ENCODE results near the gene C22orf31. TPM values are rescaled to one million over a fixed set of nuclear protein-coding genes. Genes with fewer than 3 reads are reported as not detected.

C22orf31 gene
- total RNA-seq, 1 donor from 2014 or later = not detected

DNA sequence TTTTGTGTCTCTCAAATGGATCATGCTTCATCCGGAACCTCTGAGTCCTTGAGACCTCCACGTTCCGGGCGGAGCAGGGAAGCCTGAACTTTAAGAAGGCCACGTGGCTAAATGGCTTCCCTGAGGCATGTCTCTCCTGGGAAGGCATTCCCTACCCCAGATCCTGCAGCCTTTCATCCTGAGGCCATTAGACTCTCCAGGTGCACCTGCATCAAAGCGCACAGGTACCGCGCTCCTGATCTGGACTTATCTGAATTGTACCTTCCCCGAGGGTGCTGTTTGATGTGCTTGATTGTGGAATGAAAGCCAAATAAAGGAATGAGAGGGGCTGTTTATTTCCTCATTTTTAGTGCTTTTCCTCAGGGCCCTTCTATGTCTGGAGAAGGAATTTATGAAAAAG, 22.5 kb downstream of the C22orf31 start:
- intact Hi-C loops (cut with DNase I) = loop anchor here (10.0 kb wide), 1 partner anchor 154 kb away; the partner anchor contains the start of gene ZNRF3
- no peak for ATAC-seq (ENCODE audit: poor library complexity)
- no peak for DNase-seq

DNA sequence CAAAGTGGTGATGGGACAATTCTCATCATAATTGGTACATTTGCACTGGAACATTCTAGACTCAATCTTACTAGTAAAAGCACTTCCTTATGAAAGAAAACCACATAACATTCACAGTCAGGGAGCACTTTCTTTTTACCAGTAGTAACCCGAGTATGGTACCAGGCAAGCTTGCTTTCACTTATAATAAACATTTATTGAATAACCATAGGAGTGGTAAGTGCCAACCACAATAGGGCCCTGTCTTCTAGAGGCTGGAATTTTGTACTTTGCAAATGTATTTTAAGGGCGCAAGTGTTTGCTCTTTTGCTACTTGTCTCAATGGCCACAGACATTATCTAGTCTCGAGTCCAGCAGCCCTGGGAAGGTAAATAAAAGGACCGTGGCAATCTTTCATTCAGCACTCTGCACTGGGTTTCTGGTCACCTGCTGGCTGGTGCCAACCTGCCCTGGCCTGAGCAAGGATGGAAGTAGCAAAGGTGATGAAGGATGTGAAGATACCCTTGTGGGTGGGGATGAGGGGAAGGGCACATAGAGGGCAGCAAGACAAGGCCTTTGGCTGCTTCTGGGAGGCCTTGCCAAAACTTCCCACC, 24.2 kb downstream of the C22orf31 start:
- ATAC-seq (ENCODE audit: poor library complexity) (no peak), DNase-seq (no peak)
- intact Hi-C loops (cut with DNase I) = loop anchor here (10.0 kb wide), 1 partner anchor 153 kb away; the partner anchor contains the start of gene ZNRF3

DNA sequence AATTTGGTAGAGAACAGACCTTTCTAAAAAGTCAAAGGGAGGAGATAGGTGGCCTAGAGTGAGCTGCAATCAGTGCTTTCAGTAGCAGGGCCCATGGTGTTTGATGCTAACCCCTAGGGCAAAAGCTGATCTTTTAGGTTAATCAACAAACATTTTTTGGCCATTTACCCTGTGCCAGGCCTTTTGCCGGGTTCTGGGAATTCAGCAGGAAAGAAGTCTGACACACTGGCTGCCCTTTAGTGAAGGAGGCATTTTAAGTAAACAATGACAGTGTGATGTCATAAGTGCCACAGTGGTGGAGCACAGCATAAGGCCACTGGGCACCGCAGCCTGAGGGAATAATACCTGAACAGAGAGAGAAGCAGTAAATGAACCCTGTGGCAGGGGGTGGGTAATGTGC, 29.0 kb downstream of the C22orf31 start:
- DNase-seq (no peak), ATAC-seq (ENCODE audit: poor library complexity) (no peak)
- intact Hi-C loops (cut with DNase I) = loop anchor here (5.0 to 10.0 kb wide), 2 partner anchors 115 to 148 kb away; partner anchors contain the start of gene ZNRF3

DNA sequence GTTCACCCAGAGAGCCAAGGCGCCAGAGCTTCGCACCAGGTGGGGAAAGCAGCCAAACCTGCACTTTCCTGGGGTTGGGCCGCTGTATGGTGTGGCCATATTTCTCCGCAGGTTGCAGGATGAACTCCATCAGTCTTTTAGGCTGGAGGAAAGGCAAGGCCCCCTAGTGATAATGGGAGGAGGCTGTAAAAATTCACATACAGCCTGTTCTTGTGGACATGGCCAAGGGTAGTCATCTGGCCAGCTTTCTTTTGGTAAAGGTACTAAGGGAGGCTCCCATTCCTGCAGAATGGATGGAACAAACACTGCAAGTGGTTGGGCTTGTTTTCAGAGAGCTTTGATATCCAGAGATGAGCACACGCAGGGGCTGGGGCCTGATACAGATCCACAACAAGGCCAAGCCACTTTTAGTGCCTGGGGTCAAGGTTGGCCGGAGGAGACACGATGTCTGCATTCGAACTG, 29.6 kb downstream of the C22orf31 start:
- ATAC-seq (ENCODE audit: poor library complexity) (peak; percentile 3), DNase-seq (no peak)
- intact Hi-C loops (cut with DNase I) = loop anchor here (5.0 to 10.0 kb wide), 2 partner anchors 115 to 147 kb away; partner anchors contain the start of gene ZNRF3

DNA sequence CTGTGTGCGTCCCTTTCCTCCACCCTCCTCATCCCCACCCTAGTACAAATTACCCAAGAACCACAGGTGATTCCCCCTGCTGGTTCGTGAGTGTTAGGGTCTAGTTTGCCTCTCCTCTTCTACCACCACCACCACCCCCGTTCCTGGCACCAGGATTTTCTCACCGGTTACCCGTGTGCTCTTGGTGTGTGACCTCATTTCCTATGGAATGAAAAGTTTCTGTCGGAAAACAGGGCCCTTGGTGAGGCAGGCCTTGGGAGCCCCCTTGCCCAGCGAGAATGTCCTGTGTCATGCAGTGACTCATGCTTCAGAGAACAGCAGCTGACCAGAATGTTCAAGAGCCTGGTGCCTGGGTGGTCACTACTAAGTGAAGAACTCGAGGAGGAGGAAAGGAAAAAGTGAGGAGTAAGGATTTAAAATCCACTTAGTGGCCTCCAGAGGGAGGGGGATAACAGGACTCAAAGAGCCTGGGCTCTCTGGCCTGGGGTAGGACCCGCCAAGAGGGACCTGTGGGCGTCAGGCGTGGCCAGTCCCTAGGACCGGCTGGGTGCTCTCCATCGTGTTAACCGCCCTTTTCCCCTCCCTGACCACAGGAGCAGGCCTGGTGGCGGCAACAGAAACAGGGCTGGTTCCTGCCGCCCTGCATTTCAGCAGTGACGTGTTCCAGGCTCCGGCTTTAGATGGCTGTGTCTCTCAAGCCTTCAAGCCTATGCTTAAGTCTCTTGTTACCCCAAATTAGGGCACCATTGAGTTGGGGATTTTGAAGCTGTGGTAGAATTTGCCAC, 30.2 kb downstream of the C22orf31 start:
- peak; percentile 76 for ATAC-seq (ENCODE audit: poor library complexity)
- intact Hi-C loops (cut with DNase I) = loop anchor here (5.0 to 10.0 kb wide), 2 partner anchors 114 to 147 kb away; partner anchors contain the start of gene ZNRF3
- DNase-seq = peak; percentile 45

DNA sequence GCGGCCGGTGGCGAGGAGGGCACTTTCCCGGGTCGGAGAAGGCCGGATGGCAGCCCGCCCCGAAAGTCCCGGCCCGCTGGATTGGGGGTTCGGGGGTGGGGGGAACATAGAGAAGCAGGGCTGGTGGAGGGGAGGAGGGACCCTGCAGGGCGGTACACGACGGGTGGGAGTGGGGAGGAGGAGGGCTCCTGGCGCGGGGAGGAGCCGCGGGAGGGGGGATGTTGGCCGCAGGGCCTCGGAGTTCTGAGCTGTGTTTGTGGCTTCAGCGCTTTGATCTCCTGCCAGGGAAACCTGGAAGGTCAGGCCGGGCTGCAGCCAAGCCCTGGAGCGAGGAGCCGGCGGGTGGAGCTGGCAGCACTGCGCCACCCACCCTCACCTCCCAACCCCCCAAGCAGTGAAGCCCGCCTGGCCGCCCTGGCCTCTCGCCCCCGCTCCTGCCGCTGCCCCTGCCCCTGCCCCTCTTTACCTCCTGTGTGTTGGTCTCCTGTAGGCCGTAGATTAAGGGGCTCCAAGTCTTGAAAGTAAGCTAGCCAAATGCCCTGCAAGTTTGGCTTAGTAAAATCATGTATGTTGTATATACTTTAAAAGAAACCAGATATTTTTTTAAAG, 30.9 kb downstream of the C22orf31 start:
- ATAC-seq (ENCODE audit: poor library complexity) = peak; percentile 90
- intact Hi-C loops (cut with DNase I) = loop anchor here (5.0 to 10.0 kb wide), 2 partner anchors 113 to 146 kb away; partner anchors contain the start of gene ZNRF3
- DNase-seq = peak; percentile 74

DNA sequence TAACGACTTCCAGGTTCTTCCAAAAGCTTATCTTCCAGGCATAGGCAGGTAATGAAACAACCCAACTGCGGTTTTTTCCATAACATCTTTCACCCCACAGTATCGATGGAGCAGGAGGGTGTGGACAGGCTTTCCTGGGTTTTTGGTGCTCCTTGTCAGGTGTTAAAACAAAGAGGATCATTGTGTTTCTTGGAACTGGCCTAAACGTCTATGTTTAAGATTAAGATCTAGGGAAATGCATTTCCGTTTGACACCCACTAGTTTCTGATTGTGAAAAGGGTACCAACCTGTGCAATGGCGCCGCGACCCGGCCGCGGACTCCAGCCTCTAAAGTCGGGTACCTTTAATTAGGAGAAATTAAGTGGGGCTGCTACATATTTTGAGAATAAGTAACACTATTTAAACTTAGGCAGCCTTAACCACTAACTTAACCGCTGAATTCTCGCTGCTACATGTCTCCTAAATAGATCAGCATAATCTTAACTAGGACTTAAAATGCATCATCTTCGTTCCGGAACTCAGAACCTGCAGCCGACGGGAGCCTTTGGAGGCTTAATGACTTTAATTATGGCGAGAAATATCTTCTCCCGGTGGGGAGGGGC, 31.5 kb downstream of the C22orf31 start:
- DNase-seq (no peak), ATAC-seq (ENCODE audit: poor library complexity) (no peak)
- intact Hi-C loops (cut with DNase I) = loop anchor here (5.0 to 10.0 kb wide), 2 partner anchors 113 to 145 kb away; partner anchors contain the start of gene ZNRF3

DNA sequence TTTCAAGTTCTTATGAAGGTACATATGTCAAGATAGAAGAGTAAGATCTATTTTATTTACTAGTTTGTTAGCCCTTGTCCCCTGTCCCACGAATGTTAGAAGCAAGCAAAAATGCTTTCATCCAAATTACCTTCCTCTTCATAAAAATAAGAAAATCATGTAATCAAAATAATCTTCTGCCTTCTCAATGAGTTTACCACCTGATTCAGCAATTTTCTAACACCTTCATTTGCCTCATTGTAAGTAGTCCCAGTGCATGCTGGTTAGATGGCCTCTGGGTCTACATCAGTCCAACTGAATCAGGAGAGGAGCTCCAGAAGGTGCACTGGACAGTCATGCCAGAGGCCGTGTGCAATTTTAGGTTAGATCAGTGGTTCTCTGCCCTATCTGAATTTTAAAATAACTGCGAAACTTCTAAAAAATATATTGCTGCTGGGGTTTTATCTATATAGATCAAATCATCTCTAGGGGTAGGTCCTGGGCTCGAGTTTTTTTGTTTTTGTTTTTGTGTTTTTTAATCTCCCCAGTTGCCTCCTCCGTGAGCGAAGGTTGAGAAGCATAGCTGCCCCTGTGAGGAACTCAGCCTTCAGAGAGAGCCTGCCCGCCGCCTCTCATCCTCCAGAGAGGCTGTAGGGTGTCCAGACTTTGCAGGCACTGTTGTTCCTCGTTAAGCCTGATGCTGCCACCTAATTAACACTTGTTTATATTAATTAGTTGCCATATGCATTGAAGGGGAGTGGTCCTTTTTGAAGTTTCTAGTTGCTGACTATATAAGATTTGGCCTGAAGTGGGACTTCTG, 32.2 kb downstream of the C22orf31 start:
- DNase-seq (no peak), ATAC-seq (ENCODE audit: poor library complexity) (no peak)
- intact Hi-C loops (cut with DNase I) = no loop called here

DNA sequence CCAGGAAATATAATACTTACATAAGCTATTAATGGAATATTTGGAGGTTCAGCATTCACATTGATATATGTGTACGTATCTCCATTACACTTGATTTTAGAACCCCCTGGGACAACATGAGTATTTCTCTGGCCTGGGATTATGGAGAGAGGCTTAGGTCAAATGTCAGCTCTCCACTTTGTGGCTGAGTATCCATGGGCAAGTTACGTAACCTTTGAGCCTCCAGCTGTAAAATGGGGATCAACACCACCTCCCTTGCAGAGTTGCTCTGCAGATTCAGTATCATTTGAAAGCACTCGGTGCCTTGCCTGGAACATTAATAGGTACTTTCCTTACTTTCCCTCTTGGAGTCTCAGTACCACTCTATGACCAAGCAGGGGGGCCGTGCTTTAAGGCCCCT, 33.2 kb downstream of the C22orf31 start:
- intact Hi-C loops (cut with DNase I) = no loop called here
- ATAC-seq (ENCODE audit: poor library complexity) (no peak), DNase-seq (no peak)

DNA sequence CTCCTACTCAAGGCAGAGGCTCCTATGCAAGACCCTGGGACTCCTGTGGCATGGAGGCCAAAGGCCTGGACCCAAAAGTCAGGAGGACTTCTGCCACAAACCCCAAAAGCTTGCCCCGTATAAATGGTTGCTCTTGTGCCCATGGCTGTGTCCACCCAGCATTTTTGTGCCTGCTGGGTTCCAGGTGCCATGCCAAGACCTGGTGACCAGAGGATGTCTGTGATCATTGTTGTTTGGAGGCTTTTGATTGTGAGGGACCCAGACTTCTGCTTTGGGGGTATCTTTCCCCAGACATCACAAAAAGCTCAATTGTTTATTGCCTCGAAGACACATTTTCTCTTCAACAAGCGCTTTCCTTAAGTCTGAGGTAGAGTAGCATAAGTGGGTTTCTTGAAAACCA, 35.1 kb downstream of the C22orf31 start:
- no peak for ATAC-seq (ENCODE audit: poor library complexity)
- intact Hi-C loops (cut with DNase I) = no loop called here
- no peak for DNase-seq

DNA sequence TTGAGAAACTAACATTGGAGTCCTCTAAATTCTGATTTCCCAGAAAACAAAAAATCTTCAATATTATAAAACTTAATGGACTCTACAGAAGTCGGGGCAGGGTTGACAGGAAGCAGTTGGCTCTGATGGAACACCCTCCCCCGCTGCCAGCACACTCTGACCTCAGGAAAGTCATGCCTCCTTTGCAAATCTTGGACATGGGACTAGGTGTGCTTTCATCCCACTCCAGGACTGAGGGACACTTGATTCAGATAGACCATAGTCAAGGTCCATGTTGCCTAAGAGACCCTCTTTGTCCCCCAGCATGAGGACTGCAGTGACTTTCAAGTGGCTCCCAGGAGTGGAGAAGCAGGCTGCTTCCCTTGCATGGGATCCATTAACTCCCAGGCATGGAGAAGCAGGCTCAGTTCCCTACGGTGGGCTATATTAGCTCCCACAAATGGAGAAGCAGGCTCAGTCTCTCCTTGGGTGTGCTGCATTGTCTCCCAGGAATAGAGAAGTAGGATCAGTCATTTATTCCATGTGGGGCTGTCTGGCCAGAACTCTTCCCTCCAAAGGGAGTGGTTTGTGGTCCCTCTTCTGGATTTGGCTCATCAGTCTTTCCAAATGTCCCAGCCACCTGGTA, 38.3 kb downstream of the C22orf31 start:
- ATAC-seq (ENCODE audit: poor library complexity) (peak; percentile 49), DNase-seq (no peak)
- intact Hi-C loops (cut with DNase I) = no loop called here

DNA sequence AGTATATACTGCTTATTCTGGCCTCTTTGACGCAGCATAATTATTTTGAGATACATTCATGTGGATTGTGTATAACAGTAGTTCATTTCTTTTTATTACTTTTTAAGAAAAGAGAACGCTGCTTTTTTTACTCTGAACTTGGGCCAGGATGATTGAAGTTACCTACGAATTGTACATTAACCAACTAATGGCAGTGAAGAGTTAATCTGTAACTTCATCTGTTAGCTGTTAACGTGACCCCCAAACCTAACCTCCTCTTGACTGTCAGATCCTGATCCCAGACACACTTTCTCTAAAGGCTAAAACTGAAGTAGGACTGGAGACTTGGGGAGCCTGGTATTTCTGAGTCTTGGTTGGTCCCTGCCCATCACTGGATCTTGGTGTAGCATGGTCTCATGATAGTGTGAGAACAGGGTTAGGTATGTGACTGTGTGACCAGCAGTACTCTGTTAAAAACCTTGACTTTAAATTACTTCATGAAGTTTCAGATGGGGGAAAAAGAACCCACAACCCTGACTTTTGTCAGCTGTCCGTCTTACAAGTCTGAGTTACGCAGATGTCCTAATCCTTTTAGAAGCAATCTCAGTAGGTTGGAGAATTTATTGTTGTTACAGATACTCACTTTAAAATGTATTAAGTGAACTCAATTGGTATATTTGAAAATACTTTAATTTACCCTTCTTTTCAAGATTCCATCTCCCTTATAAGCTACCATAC, 39.4 kb downstream of the C22orf31 start:
- intact Hi-C loops (cut with DNase I) = no loop called here
- DNase-seq = no peak

DNA sequence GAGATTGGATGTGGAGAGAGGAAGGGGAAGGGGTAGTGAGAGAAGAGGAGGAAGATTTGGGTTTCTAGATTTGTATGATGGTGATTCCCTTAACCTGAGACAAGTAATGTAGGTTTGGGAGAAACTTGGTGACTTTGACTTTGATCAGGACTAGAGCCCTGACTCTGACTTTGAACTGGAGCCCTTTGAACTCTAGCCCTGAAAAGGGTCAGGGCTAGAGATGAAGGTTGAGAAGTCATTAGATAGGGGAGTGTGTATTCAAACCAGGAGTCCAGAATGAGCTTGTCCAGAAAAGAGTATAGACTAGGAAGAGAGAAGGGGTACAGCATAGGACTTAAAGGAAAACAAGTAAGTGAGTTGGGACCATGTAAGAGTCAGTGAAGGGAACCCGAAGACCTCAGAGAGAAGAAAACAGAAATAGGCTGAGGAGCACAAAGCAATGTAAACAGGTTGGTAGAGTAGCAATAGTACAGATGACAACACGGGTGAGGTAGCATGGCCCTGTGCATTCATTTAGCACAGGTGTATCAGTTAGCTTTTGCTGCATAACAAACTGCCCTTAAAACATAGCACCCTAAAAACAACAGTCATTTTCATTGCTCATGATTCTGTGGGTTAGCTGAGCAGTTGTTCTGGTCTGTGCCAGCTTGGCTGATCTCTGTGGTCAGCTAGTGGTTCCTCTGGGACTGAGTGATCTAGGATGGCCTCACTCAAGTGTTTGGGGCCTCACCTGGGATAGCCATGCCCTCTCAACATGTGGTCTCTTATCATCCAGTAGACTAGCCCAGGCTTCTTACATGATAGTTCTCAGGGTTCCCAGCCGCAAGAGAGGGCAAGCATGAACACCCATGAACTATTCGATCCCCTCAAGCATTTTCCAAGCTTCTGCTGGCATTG, 43.1 kb downstream of the C22orf31 start:
- DNase-seq (no peak), ATAC-seq (ENCODE audit: poor library complexity) (no peak)
- intact Hi-C loops (cut with DNase I) = no loop called here

More for the DNA sequence above, 39.4 kb downstream of the C22orf31 start:
- ATAC-seq (ENCODE audit: poor library complexity) = no peak

DNA sequence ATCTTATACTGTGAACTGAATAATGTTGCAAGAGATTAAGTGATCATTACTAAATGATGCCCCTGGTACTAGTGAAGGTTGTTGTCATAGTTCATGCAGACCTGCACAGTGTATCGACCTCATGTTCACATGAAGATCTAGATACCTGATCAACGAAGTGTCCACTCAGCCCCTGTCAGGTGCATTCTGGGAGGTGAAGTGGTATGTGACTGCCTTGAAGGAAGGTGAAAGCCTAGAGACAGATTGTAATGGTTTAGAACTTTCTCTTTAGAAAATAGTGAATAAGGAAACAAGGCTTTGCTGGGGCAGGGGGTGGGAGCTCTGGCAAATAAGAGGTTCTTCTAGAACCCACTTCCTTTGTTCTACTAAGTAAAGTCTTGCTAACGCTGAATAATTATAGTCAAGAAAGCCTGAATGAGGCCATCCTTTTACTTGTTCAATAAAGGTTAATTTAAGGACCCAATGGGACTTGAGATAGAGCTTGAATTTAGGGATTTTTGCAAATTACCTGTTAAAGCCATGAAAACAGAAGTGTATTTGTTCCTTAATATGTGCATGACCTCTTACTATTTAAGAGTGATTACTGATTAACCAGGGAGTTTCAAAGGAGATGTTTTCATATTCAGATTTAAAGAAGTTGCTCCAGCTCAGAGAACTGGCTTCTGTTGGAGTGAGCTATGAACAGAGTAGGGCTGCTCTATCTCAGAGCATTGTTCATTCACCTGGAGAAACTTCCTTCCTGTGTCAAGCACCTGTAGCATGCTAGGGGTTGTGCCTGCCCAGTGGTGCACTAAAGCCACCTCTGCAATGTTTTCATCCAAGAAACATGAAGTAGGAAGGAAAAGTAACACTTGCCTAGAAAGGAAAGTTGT, 45.3 kb downstream of the C22orf31 start:
- intact Hi-C loops (cut with DNase I) = no loop called here
- no peak for ATAC-seq (ENCODE audit: poor library complexity)
- no peak for DNase-seq

DNA sequence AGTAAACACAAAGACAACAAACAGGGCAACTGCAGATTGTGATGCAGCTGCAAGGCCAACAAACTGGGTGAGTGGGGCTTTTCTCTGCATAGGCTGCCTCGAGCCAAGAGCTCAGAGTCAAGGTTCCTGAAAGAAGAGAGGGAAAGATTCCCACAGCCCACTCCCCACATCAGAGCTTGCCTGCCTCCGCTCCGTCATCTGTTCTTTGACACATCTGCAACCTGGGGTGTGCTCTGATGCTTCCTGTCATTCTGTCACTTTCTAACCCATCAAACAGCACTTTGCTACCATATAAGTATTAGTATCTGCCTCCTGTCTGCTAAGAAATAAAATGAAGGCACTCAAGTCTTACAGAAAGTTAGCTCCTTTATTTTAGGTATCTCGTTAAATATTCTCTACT, 46.9 kb downstream of the C22orf31 start:
- intact Hi-C loops (cut with DNase I) = no loop called here
- ATAC-seq (ENCODE audit: poor library complexity) (no peak), DNase-seq (no peak)
